ENCODE measurements around the gene NTMT1.

NTMT1 gene

DNA sequence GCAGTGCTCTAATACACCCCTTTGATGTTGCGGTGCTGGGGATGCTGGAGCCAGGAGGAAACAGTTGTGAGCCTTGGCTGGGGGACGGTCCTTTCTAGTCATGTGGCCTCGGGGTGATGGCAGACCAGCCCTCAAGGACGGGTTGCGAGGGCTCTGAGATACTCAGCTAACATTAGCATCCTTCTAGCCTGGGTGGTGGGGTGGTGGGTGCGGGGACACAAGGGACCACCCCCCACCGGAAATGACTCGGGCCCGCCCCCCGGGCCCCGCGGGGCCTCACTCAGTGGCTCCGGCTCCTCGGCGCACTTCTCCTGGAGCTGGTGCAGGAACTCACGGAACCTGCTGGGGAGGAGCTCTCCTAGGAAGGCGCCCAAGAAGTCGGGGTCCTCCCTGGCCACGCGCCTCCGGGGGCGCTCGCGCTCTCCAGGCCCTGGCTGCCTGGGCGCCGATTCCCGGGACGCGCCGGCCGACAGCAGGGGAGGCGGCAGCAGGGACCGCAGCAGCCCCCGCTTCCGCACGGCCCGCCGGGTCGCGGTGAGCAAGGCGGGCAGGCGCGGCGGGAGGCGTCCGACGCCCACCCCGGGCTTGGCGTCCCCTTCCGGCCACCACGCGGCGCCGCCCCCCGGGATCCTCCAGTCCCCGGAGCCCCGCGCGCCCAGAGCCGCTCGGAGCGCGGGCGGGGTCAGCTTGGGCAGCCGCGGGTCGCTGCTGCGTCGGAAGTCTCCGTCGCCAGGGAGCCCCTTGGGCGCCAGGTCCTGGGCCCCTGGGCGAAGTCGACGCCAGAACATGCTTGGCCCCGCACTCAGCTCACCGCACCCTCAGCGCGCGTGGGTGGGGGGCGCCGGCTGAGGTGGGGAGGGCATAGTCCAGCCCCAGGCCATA is 5.9 kb upstream of the NTMT1 start:
- Histone ChIP-seq H3K4me3 (ENCODE audit: insufficient read length, low read depth) (peak overlapping the region; percentile 55), H3K9ac (ENCODE audit: insufficient read length, low read depth) (peak overlapping the region; percentile 69)
- DNase-seq (ENCODE audit: low read depth, low spot score): no peak

DNA sequence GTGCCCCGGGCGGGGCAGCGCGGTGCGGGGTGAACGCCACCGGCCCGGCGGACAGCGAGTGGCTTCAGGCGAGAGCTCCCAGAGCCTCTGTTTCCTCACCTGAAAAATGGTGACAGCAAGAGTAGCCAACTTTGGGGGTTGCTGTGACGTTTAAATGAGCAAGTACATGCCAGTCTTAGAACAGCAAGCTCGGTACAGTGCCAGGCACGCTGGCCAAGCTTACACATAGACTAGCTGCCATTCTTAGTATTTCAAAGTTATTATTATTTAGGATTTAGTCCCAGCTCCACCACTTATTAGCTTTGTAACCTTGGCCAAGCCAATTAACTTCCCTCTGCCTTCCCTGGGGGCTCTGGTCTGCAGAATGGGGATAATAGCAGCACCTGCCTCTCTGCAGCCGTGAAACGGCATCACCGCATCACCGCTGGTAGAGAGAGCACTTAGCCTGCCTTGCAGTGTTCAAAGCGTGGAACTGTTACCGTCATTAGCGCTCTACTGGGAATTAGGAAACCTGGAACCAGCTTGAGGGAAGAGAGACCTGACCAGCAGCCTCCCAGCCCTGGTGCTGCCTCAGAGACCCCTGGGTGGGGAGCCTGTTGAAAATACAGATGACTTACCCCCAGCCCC is 5.2 kb upstream of the NTMT1 start, which contains the start of gene C9orf50:
C9orf50 (minus strand) TSS at position 433 of the 627 bp plus-strand sequence. CDS start 527 bp downstream, outside the sequence.
- peaks cover 8% of the 10 kb centered on the region for H3K4me1 ChIP-seq (ENCODE audit: insufficient read depth, insufficient read length)
- H3K9ac ChIP-seq (ENCODE audit: insufficient read length, low read depth): peak within 1 kb of the TSS; percentile 69
- peaks cover 32% of the 10 kb centered on the region for H3K27me3 ChIP-seq (ENCODE audit: insufficient read depth, insufficient read length)
- no peak for DNase-seq (ENCODE audit: low read depth, low spot score)
- H3K36me3 ChIP-seq (ENCODE audit: insufficient read depth, insufficient read length, low read length): no peaks in the 10 kb centered on the region
- peak within 1 kb of the TSS; percentile 55 for H3K4me3 ChIP-seq (ENCODE audit: insufficient read length, low read depth)
- H3K9me3 ChIP-seq (ENCODE audit: insufficient read depth, low read length): no peaks in the 10 kb centered on the region
- no peak for TF ChIP-seq SUZ12 (IDR thresholded peaks at IDR 0.05; ENCODE audit: extremely low read depth, insufficient read depth, insufficient read length)
- no peak for TF ChIP-seq YY1 (IDR thresholded peaks at IDR 0.05; ENCODE audit: insufficient read depth, insufficient read length)
- no peak for TF ChIP-seq ZNF274 (IDR thresholded peaks at IDR 0.05; ENCODE audit: low read depth, low read length)

More for the DNA sequence above, 5.9 kb upstream of the NTMT1 start:
- Histone ChIP-seq H3K36me3 (ENCODE audit: insufficient read depth, insufficient read length, low read length) (no peaks in the 10 kb centered on the region), H3K27me3 (ENCODE audit: insufficient read depth, insufficient read length) (peaks cover 32% of the 10 kb centered on the region), H3K9me3 (ENCODE audit: insufficient read depth, low read length) (no peaks in the 10 kb centered on the region), H3K4me1 (ENCODE audit: insufficient read depth, insufficient read length) (peaks cover 15% of the 10 kb centered on the region)
- TF ChIP-seq ZNF274 (IDR thresholded peaks at IDR 0.05; ENCODE audit: low read depth, low read length): no peak
- no peak for TF ChIP-seq YY1 (IDR thresholded peaks at IDR 0.05; ENCODE audit: insufficient read depth, insufficient read length)
- no peak for TF ChIP-seq SUZ12 (IDR thresholded peaks at IDR 0.05; ENCODE audit: extremely low read depth, insufficient read depth, insufficient read length)

DNA sequence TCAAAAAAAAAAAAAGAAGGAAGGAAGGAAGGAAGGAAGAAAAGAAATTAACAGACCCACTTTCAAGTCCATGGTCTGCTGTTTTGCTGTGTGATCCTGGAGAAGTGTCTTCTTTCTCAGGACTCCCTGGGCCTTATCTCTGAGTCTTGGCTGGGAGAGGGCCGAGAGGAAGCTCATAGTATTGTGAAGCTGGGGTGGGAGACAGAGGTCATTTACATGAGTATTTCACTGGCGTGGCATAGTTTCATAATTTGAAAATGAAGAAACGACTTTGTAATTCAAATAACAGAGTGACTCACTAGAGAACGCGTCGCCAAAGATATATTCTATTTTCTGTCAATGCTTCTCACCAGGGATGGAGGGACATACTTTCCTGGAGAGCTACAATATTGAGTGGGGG is 2.6 kb upstream of the NTMT1 start:
- TF ChIP-seq SUZ12 (IDR thresholded peaks at IDR 0.05; ENCODE audit: extremely low read depth, insufficient read depth, insufficient read length) (no peak), YY1 (IDR thresholded peaks at IDR 0.05; ENCODE audit: insufficient read depth, insufficient read length) (no peak), ZNF274 (IDR thresholded peaks at IDR 0.05; ENCODE audit: low read depth, low read length) (no peak)
- H3K27me3 ChIP-seq (ENCODE audit: insufficient read depth, insufficient read length): peaks cover 32% of the 10 kb centered on the region
- peaks cover 10% of the 10 kb centered on the region for H3K36me3 ChIP-seq (ENCODE audit: insufficient read depth, insufficient read length, low read length)
- DNase-seq (ENCODE audit: low read depth, low spot score): no peak
- peaks cover 13% of the 10 kb centered on the region for H3K4me1 ChIP-seq (ENCODE audit: insufficient read depth, insufficient read length)
- no peak overlapping the region for H3K9ac ChIP-seq (ENCODE audit: insufficient read length, low read depth)
- H3K4me3 ChIP-seq (ENCODE audit: insufficient read length, low read depth): no peak overlapping the region
- H3K9me3 ChIP-seq (ENCODE audit: insufficient read depth, low read length): no peaks in the 10 kb centered on the region

DNA sequence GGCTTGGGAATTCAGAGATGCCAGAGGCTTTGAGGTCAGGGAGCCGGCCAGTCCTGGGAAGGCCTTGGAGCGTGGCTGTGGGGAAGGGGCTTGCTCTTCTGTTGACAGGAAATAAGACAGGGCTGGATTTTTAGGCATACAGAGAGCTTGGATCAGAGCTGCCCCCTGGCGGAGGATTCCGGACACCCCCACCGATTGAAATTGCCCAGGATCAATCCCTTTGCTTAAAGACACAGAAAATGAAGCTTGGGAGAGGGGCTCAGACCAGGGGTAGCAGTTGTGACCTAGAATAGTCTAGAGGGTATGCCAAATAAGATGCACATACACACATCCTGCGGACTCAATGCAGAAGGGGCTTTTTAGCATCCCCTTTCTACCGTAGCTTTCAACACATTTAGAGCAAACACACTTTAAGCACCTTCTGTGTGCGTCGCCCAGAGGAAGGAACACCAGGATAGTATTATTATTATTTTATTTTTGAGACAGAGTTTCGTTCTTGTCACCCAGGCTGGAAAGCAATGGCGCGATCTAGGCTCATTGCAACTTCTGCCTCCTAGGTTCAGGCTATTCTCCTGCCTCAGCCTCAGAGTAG is 1.7 kb upstream of the NTMT1 start:
- Histone ChIP-seq H3K9ac (ENCODE audit: insufficient read length, low read depth) (no peak overlapping the region), H3K9me3 (ENCODE audit: insufficient read depth, low read length) (no peaks in the 10 kb centered on the region), H3K4me1 (ENCODE audit: insufficient read depth, insufficient read length) (peaks cover 16% of the 10 kb centered on the region), H3K4me3 (ENCODE audit: insufficient read length, low read depth) (no peak overlapping the region), H3K27me3 (ENCODE audit: insufficient read depth, insufficient read length) (peaks cover 27% of the 10 kb centered on the region), H3K36me3 (ENCODE audit: insufficient read depth, insufficient read length, low read length) (peaks cover 18% of the 10 kb centered on the region)
- no peak for DNase-seq (ENCODE audit: low read depth, low spot score)
- TF ChIP-seq ZNF274 (IDR thresholded peaks at IDR 0.05; ENCODE audit: low read depth, low read length) (no peak), YY1 (IDR thresholded peaks at IDR 0.05; ENCODE audit: insufficient read depth, insufficient read length) (no peak), SUZ12 (IDR thresholded peaks at IDR 0.05; ENCODE audit: extremely low read depth, insufficient read depth, insufficient read length) (no peak)

DNA sequence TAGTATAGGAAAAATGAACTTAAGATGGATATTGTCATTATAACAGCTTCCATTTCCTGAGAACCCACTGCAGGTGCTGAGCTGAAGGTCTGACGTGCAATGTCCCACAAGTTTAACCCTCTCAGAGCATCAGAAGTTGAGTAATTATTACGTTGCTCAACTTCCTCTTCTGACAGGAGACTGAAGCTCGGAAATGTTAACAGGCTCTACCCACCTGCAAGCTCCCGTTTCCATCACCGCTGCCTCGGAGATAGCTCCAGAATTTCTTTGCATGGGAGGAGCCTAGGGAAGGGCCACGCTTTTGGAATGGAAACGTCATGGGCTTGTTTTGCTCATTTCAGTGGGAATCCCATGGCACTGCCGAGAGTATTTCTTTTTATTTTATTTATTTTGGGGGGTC is 1.0 kb upstream of the NTMT1 start:
- no peak for DNase-seq (ENCODE audit: low read depth, low spot score)
- H3K9ac ChIP-seq (ENCODE audit: insufficient read length, low read depth): no peak overlapping the region
- peaks cover 21% of the 10 kb centered on the region for H3K27me3 ChIP-seq (ENCODE audit: insufficient read depth, insufficient read length)
- H3K4me3 ChIP-seq (ENCODE audit: insufficient read length, low read depth): no peak overlapping the region
- TF ChIP-seq SUZ12 (IDR thresholded peaks at IDR 0.05; ENCODE audit: extremely low read depth, insufficient read depth, insufficient read length) (no peak), YY1 (IDR thresholded peaks at IDR 0.05; ENCODE audit: insufficient read depth, insufficient read length) (no peak), ZNF274 (IDR thresholded peaks at IDR 0.05; ENCODE audit: low read depth, low read length) (no peak)
- H3K36me3 ChIP-seq (ENCODE audit: insufficient read depth, insufficient read length, low read length): peaks cover 24% of the 10 kb centered on the region
- H3K9me3 ChIP-seq (ENCODE audit: insufficient read depth, low read length): no peaks in the 10 kb centered on the region
- peaks cover 14% of the 10 kb centered on the region for H3K4me1 ChIP-seq (ENCODE audit: insufficient read depth, insufficient read length)

DNA sequence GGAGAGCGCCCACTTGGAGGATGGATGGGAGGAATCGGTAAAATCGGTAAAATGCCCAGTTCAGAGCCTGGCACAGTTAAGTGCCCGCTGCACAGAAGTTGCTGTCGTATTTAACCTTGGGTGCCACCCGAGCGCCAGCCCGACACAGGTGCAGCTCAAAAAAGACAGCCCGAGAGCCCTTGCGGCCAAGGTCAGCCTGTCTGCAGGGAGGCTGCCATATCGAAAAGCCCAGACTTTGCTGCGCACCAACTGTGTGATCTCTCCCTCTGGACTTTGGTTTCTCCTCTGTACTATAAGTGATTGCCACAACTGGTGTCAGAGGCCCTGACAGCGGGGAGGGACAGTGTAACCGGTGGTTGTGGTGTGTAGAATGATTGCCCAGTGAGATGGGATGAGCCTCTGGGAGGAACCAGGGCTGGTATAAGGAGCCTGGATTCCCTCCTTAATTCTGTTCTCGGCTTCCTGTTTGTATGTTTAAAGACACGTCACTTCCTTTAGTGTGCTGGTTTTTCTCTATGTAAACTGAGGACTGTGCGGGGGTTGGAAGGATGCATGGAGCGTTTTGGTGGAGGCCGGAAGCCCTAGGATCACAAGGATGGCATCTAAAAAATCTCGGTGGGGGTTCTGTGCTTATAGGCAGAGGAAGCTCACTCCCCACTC is 792 bp downstream of the NTMT1 start:
- no peak for TF ChIP-seq YY1 (IDR thresholded peaks at IDR 0.05; ENCODE audit: insufficient read depth, insufficient read length)
- no peak for TF ChIP-seq ZNF274 (IDR thresholded peaks at IDR 0.05; ENCODE audit: low read depth, low read length)
- TF ChIP-seq SUZ12 (IDR thresholded peaks at IDR 0.05; ENCODE audit: extremely low read depth, insufficient read depth, insufficient read length): no peak
- Histone ChIP-seq H3K27me3 (ENCODE audit: insufficient read depth, insufficient read length) (peaks cover 3% of the 10 kb centered on the region), H3K4me1 (ENCODE audit: insufficient read depth, insufficient read length) (peaks cover 20% of the 10 kb centered on the region), H3K36me3 (ENCODE audit: insufficient read depth, insufficient read length, low read length) (peaks cover 41% of the 10 kb centered on the region), H3K9me3 (ENCODE audit: insufficient read depth, low read length) (no peaks in the 10 kb centered on the region), H3K9ac (ENCODE audit: insufficient read length, low read depth) (peak overlapping the region; percentile 98), H3K4me3 (ENCODE audit: insufficient read length, low read depth) (peak overlapping the region; percentile 89)
- DNase-seq (ENCODE audit: low read depth, low spot score): no peak
